OCI-LY3 (cell line): Measurements from ENCODE around the gene HTRA1.

ENCODE experiments used
- H2AFZ ChIP-seq: fragments of 200-600, 300-600 bp; shearing (Covaris generic); 2 replicates; pipeline ENCODE4 v1.6.0; 2014; ENCODE audit warnings: antibody characterized with exemption, low read depth, low read length
- H3K27ac ChIP-seq: fragments of 200-600, 300-600 bp; sonication (generic); 2 replicates; pipeline ENCODE4 v1.5.1; 2014; ENCODE audit warnings: mild to moderate bottlenecking, low read length, moderate library complexity, mixed read lengths
- H3K27me3 ChIP-seq: fragments of 200-600, 300-600 bp; sonication (generic); 2 replicates; pipeline ENCODE4 v1.6.1; 2014; ENCODE audit warnings: low read depth, low read length, mixed read lengths
- H3K36me3 ChIP-seq: fragments of 200-600, 300-600 bp; sonication (generic); replicated peaks from 2 replicates; pipeline ENCODE3; 2014; ENCODE audit warnings: low read depth, low read length, mixed read lengths
- H3K4me1 ChIP-seq: fragments of 300-600, 200-600 bp; sonication (generic); 2 replicates; pipeline ENCODE4 v1.6.1; 2014; ENCODE audit warnings: low read length, mixed read lengths
- H3K4me2 ChIP-seq: fragments of 200-600, 300-600 bp; sonication (generic); 2 replicates; pipeline ENCODE4 v1.6.1; 2014; ENCODE audit warnings: low read length, mixed read lengths
- H3K4me3 ChIP-seq: fragments of 300-600, 200-600 bp; sonication (generic); 2 replicates; pipeline ENCODE4 v1.5.1; 2014; ENCODE audit warnings: antibody characterized with exemption, mild to moderate bottlenecking, low read length, moderate library complexity
- H3K79me2 ChIP-seq: fragments of 300-600, 200-600 bp; shearing (Covaris generic); 2 replicates; pipeline ENCODE4 v1.6.1; 2014; ENCODE audit warnings: mild to moderate bottlenecking, low read length, mixed read lengths
- H3K9ac ChIP-seq: fragments of 300-600, 200-600 bp; shearing (Covaris generic); 2 replicates; pipeline ENCODE4 v1.6.0; 2014; ENCODE audit warnings: mild to moderate bottlenecking, low read length, moderate library complexity
- H3K9me3 ChIP-seq: fragments of 200-600, 300-600 bp; shearing (Covaris generic); 2 replicates; pipeline ENCODE4 v1.6.1; 2014; ENCODE audit warnings: low read length, mixed read lengths; ENCODE audit not compliant: insufficient read depth
- H4K20me1 ChIP-seq: fragments of 200-600, 300-600 bp; sonication (generic); 2 replicates; pipeline ENCODE4 v1.6.1; 2016; ENCODE audit warnings: low read length, mixed read lengths; ENCODE audit not compliant: insufficient read depth
- CTCF ChIP-seq: fragments of 200-600, 300-600 bp; sonication (generic); IDR thresholded peaks from 2 replicates; pipeline ENCODE4 v1.5.1; 2014; ENCODE audit warnings: antibody characterized with exemption, low read length, low read depth
- EZH2phosphoT487 ChIP-seq: fragments of 200-600 bp; shearing (Covaris generic); IDR thresholded peaks from 2 replicates; pipeline ENCODE4 v1.6.1; 2018; ENCODE audit warnings: antibody characterized with exemption, mixed run types, low read depth

HTRA1 gene

GRCh38 chr10:122516734-122517133 is 55.4 kb downstream of the HTRA1 start:
- Histone ChIP-seq H3K36me3 (no peaks in the 10 kb centered on the region), H3K27ac (no peak overlapping the region), H2AFZ (no peak overlapping the region), H3K9me3 (no peaks in the 10 kb centered on the region), H3K9ac (no peak overlapping the region), H3K79me2 (no peaks in the 10 kb centered on the region), H4K20me1 (no peaks in the 10 kb centered on the region), H3K27me3 (no peaks in the 10 kb centered on the region), H3K4me2 (no peak overlapping the region), H3K4me1 (no peaks in the 10 kb centered on the region), H3K4me3 (no peak overlapping the region)
- TF ChIP-seq CTCF = no peak
- no peak for TF ChIP-seq EZH2phosphoT487

GRCh38 chr10:122519144-122519543 is 57.8 kb downstream of the HTRA1 start:
- H3K4me1 ChIP-seq = no peaks in the 10 kb centered on the region
- H3K79me2 ChIP-seq = no peaks in the 10 kb centered on the region
- H3K36me3 ChIP-seq = no peaks in the 10 kb centered on the region
- no peaks in the 10 kb centered on the region for H4K20me1 ChIP-seq
- no peak overlapping the region for H2AFZ ChIP-seq
- H3K9ac ChIP-seq = no peak overlapping the region
- no peaks in the 10 kb centered on the region for H3K27me3 ChIP-seq
- H3K9me3 ChIP-seq = no peaks in the 10 kb centered on the region
- H3K4me2 ChIP-seq = no peak overlapping the region
- H3K27ac ChIP-seq = no peak overlapping the region
- TF ChIP-seq CTCF (no peak), EZH2phosphoT487 (no peak)
- H3K4me3 ChIP-seq = no peak overlapping the region

GRCh38 chr10:122519873-122520272 is 58.5 kb downstream of the HTRA1 start:
- H3K4me1 ChIP-seq = no peaks in the 10 kb centered on the region
- H3K27ac ChIP-seq = no peak overlapping the region
- TF ChIP-seq EZH2phosphoT487 (no peak), CTCF (no peak)
- H3K4me3 ChIP-seq = no peak overlapping the region
- no peaks in the 10 kb centered on the region for H3K79me2 ChIP-seq
- H3K36me3 ChIP-seq = no peaks in the 10 kb centered on the region
- H3K9me3 ChIP-seq = no peaks in the 10 kb centered on the region
- H2AFZ ChIP-seq = no peak overlapping the region
- no peaks in the 10 kb centered on the region for H4K20me1 ChIP-seq
- no peak overlapping the region for H3K4me2 ChIP-seq
- no peak overlapping the region for H3K9ac ChIP-seq
- no peaks in the 10 kb centered on the region for H3K27me3 ChIP-seq

GRCh38 chr10:122521011-122521410 is 59.7 kb downstream of the HTRA1 start:
- H3K27ac ChIP-seq = no peak overlapping the region
- H2AFZ ChIP-seq = no peak overlapping the region
- TF ChIP-seq CTCF = no peak
- no peak for TF ChIP-seq EZH2phosphoT487
- H3K27me3 ChIP-seq = no peaks in the 10 kb centered on the region
- H4K20me1 ChIP-seq = no peaks in the 10 kb centered on the region
- H3K79me2 ChIP-seq = no peaks in the 10 kb centered on the region
- H3K4me3 ChIP-seq = no peak overlapping the region
- H3K4me1 ChIP-seq = no peaks in the 10 kb centered on the region
- no peaks in the 10 kb centered on the region for H3K9me3 ChIP-seq
- H3K36me3 ChIP-seq = no peaks in the 10 kb centered on the region
- H3K9ac ChIP-seq = no peak overlapping the region
- H3K4me2 ChIP-seq = no peak overlapping the region
